Keratinocyte (primary cell): ENCODE measurements around the gene EYA3.

Experiments used
- EZH2 ChIP-seq: IDR thresholded peaks from one replicate; pipeline ENCODE4 v1.6.1; 2012; ENCODE audit warnings: inconsistent platforms, mild to moderate bottlenecking, low read length, moderate library complexity
- TF ChIP-seq, protein P1 (sequence below), 3 experiments: IDR thresholded peaks in 1 of 3; conservative IDR thresholded peaks in 1 of 3; optimal IDR thresholded peaks in 1 of 3; 2 replicates in 2 of 3; 3 replicates in 1 of 3; pipeline versions ENCODE3 to v1.5.1; 2011; ENCODE audit warnings: low read length in 3 of 3, mild to moderate bottlenecking in 3 of 3, moderate library complexity in 2 of 3, control low read depth in 1 of 3, inconsistent platforms in 1 of 3; ENCODE audit not compliant: insufficient read depth in 2 of 3; ENCODE audit errors: extremely low read depth in 1 of 3

DNA sequence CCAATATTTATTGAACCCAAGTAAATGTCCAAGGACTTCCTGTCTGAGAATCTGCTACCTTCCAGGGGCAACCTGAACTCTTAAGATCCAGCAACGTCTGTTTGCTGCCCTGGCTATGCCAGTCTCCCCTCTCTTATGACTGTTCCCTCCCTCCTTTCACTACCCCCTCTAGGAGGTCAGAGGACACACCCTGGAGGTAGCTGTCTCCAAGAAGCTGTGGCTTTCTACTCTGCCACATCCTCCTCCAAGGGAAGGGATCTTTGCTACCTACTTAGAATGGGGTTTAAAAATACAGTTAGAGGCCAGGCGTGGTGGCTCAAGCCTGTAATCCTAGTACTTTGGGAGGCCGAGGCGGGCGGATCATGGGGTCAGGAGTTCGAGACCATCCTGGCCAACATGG, 157.2 kb downstream of the EYA3 start:
- TF ChIP-seq, protein P1, sequence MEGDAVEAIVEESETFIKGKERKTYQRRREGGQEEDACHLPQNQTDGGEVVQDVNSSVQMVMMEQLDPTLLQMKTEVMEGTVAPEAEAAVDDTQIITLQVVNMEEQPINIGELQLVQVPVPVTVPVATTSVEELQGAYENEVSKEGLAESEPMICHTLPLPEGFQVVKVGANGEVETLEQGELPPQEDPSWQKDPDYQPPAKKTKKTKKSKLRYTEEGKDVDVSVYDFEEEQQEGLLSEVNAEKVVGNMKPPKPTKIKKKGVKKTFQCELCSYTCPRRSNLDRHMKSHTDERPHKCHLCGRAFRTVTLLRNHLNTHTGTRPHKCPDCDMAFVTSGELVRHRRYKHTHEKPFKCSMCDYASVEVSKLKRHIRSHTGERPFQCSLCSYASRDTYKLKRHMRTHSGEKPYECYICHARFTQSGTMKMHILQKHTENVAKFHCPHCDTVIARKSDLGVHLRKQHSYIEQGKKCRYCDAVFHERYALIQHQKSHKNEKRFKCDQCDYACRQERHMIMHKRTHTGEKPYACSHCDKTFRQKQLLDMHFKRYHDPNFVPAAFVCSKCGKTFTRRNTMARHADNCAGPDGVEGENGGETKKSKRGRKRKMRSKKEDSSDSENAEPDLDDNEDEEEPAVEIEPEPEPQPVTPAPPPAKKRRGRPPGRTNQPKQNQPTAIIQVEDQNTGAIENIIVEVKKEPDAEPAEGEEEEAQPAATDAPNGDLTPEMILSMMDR (optimal IDR thresholded peaks at IDR 0.05 in 1 of 3, IDR thresholded peaks at IDR 0.05 in 1 of 3, conservative IDR thresholded peaks at IDR 0.05 in 1 of 3; ENCODE audit: extremely low read depth in 1 of 3, insufficient read depth in 2 of 3, low read length in 3 of 3): no peak
- no peak for TF ChIP-seq EZH2
